Measurements from ENCODE around the gene MACROD2.

The MACROD2 gene

GRCh38 chr20:15119852-15120487, 1124.7 kb downstream of the MACROD2 start:
- TF ChIP-seq CTCF (IDR thresholded peaks at IDR 0.05; ENCODE audit: insufficient read depth, low read length, poor library complexity, severe bottlenecking), result no peak
- H3K4me3 ChIP-seq (replicated peaks; ENCODE audit: low read depth, low read length), result no peak overlapping the region
- no peaks in the 10 kb centered on the region for H3K27me3 ChIP-seq (replicated peaks; ENCODE audit: control insufficient read depth, insufficient read depth, low read length)
- H3K36me3 ChIP-seq (ENCODE audit: control insufficient read depth, insufficient read depth, low read length), result no peaks in the 10 kb centered on the region
- DNase-seq (ENCODE audit: extremely low read depth, insufficient read length), result no peak

DNA sequence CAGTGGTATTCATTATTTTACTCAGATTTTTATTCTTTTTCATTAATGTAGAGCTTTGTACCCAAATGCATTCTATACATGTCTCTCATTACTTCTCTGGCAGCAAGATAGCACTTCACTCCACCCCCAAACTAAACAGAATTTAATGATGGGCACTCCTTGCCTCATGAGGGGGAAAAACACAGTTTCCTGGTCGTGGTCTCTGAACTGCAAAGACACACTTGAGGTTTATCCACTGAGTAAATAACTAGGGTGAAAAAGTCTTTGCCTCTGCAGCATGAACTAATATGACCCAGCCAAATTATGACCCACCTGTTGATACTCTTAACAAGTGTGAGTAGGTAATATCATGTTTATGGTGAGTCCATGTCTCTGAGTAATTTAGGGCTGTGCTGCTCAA, 1127.3 kb downstream of the MACROD2 start:
- DNase-seq (ENCODE audit: extremely low read depth, insufficient read length), result no peak

GRCh38 chr20:15131176-15131575, 1135.9 kb downstream of the MACROD2 start:
- Histone ChIP-seq H3K4me3 (replicated peaks; ENCODE audit: low read depth, low read length) (no peak overlapping the region), H3K36me3 (ENCODE audit: control insufficient read depth, insufficient read depth, low read length) (no peaks in the 10 kb centered on the region), H3K27me3 (replicated peaks; ENCODE audit: control insufficient read depth, insufficient read depth, low read length) (no peaks in the 10 kb centered on the region)
- no peak for TF ChIP-seq CTCF (IDR thresholded peaks at IDR 0.05; ENCODE audit: insufficient read depth, low read length, poor library complexity, severe bottlenecking)
- no peak for DNase-seq (ENCODE audit: extremely low read depth, insufficient read length)

More for the DNA sequence above, 1127.3 kb downstream of the MACROD2 start:
- no peak overlapping the region for H3K4me3 ChIP-seq (replicated peaks; ENCODE audit: low read depth, low read length)
- no peaks in the 10 kb centered on the region for H3K27me3 ChIP-seq (replicated peaks; ENCODE audit: control insufficient read depth, insufficient read depth, low read length)
- no peaks in the 10 kb centered on the region for H3K36me3 ChIP-seq (ENCODE audit: control insufficient read depth, insufficient read depth, low read length)
- no peak for TF ChIP-seq CTCF (IDR thresholded peaks at IDR 0.05; ENCODE audit: insufficient read depth, low read length, poor library complexity, severe bottlenecking)

GRCh38 chr20:15138548-15139126, 1143.3 kb downstream of the MACROD2 start:
- no peak for DNase-seq (ENCODE audit: extremely low read depth, insufficient read length)
- H3K36me3 ChIP-seq (ENCODE audit: control insufficient read depth, insufficient read depth, low read length), result no peaks in the 10 kb centered on the region
- no peak for TF ChIP-seq CTCF (IDR thresholded peaks at IDR 0.05; ENCODE audit: insufficient read depth, low read length, poor library complexity, severe bottlenecking)
- no peak overlapping the region for H3K4me3 ChIP-seq (replicated peaks; ENCODE audit: low read depth, low read length)
- H3K27me3 ChIP-seq (replicated peaks; ENCODE audit: control insufficient read depth, insufficient read depth, low read length), result no peaks in the 10 kb centered on the region

- Histone ChIP-seq H3K27me3 (replicated peaks; ENCODE audit: control insufficient read depth, insufficient read depth, low read length) (no peaks in the 10 kb centered on the region), H3K4me3 (replicated peaks; ENCODE audit: low read depth, low read length) (no peak overlapping the region), H3K36me3 (ENCODE audit: control insufficient read depth, insufficient read depth, low read length) (no peaks in the 10 kb centered on the region)
- DNase-seq (ENCODE audit: extremely low read depth, insufficient read length), result no peak
- no peak for TF ChIP-seq CTCF (IDR thresholded peaks at IDR 0.05; ENCODE audit: insufficient read depth, low read length, poor library complexity, severe bottlenecking)
Measured at GRCh38 chr20:15139522-15139921, 1144.2 kb downstream of the MACROD2 start.

Data from GM06990 (cell line).